Measurements from ENCODE around the gene CBR4.

The CBR4 gene

DNA sequence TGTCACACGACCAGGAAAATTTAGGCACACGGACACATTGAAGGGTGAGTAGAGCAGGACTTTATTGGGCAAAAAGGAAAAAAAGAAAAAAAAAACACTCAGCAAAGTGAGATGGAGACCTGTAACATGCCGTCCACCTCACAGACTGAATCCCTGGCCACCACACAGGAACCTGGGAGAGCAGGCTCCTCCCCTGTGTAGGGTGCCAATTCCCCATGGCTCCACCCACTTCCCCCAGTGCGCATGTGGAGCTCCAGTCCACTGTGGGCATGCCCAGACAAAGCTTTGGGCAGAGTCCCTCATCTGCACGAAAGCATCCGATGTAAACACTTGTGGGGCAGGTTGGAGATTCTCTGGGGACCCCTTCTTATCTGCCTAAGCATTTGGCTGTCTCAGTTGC is 23.6 kb upstream of the CBR4 start:
- no peak for DNase-seq (ENCODE audit: low spot score)

DNA sequence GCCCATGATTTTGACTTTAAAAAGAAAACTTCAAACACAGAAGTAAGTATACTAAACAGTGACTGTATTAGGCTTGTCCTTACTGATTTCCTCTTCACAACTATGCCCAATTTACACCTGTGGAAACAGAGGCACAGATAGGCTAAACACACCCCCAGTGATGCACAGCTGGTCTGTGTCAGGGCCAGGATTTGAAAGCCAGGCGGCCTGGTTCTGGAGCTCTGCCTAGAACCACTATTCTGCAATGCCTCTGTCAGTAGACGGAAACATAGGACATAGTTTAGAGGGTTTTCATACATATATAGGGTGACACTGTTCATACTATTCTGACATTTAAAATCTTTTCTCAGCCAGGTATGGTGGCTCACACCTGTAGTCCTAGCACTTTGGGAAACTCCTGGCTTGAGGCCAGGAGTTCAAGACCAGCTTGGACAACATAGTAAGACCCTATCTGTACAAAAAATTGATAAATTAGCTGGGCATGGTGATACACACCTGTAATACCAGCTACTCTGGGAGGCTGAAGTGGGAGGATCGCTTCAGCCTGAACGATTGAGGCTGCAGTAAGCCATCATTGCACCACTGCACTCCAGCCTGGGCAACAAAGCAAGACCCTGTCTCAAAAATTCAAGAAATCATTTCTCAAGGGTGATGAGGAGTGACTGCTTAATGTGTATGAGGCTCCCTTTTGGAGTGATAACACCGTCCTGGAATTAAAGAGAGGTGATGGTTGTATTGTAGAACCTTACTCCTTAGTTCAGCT is 23.0 kb upstream of the CBR4 start:
- no peak for DNase-seq (ENCODE audit: low spot score)

DNA sequence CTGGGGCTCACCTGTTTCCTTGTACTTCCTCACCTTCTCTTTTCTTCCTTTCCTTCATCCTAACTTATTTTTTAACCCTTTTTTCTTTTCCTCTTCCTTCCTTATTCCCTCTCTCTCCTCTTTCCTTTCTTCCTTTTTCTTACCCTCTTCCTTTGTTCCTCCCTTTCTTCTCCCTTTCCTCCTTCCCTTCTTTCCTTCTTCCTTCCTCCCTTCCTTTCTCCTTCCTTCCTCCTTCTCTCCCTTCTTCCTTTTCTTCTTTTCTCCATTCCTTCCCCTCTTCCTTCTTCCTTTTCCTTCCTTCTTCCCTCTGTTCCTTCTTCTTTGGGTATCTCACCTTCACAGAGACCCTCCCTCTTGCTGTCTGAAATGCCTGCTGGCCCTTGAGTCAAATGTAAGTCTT is 22.1 kb upstream of the CBR4 start:
- DNase-seq (ENCODE audit: low spot score), result no peak

DNA sequence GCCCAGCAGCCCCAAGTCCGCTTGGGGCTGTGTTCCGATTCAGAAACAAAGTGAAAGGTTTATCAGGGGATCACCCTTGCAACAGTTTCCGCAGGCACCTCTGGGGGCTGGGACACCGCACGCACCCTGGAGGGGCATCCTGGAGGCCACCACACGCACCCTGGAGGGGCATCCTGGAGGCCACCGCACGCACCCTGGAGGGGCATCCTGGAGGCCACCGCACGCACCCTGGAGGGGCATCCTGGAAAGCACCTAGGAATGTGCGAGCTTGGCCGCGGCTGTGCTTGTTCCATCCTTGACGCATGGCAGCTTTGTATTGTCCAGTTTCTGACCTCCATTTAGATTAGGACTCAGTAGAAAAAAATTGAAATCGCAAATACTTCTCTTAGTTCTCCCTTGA is 21.3 kb upstream of the CBR4 start:
- no peak for DNase-seq (ENCODE audit: low spot score)

DNA sequence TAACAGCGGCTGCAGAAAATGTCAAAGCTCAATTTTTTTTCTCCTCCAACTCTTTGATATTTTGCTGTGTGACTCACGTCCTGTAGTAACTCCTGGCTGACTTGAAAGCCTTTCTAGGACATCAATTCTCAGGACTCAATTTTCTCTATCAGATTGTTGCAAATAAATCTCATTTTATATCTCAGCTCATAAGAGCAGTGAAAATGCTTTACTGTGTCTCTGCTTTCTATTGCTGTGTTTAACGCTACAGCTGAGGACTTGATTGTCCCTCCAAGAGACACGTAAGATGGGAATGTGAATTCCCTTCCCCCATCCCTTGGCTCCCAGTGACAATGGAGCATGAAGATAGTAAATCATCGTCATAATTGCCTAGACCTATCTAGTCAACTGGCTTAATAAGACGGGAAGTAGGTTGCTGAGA is 20.5 kb upstream of the CBR4 start:
- DNase-seq (ENCODE audit: low spot score), result no peak

DNA sequence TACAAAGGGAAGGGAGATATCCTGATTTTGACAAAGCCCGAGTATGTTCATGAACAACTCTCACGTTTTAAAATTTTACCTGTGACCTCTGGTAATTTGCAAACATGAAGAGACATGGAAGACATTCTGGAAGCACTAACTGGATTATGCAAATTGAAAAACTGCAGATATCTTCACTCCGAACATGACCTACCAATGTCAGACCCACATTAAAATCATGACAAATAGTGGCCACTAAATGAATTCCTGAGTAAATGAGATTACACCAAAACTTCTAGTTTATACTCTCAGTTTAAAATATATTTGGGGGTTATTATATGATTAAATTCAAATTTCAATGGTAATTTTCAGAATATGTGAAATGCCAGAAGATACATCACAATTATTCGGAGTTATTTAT is 19.9 kb upstream of the CBR4 start:
- DNase-seq (ENCODE audit: low spot score), result no peak

DNA sequence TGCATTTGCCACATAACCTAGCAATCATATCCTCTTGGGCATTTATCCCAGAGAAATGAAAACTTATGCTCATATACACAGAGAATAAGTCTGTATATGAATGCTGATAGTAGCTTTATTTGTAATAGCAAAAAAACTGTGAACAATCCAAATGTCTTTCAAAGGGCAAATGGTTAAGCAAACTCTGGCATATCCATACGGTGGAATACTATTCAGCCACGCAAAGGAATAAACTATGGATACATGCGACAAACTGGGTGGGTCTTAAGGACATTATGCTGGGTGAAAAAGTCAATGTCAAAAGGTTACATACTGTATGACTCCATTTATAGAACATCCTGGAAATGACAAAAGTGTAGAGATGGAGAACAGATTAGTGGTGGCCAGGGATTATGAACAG is 17.6 kb upstream of the CBR4 start:
- no peak for DNase-seq (ENCODE audit: low spot score)

DNA sequence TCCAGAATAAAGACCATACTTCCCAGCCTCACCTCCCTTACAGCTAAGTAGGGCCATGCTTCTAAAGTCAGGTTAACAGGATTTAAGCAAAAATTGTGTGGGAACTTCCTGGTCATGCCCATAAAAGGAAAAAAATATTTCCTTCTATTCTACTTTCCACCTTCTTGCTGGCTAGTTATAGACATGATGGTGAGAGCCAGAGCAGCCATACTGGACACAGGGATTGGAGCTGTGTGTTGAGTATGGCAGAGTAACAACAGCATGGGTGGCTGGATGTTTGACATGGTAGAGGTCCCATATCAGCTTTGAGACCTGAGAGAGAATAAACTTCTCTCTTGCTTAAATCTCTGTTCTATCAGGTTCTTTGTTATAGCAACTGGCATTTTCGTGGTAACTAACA is 15.1 kb upstream of the CBR4 start:
- DNase-seq (ENCODE audit: low spot score), result no peak

DNA sequence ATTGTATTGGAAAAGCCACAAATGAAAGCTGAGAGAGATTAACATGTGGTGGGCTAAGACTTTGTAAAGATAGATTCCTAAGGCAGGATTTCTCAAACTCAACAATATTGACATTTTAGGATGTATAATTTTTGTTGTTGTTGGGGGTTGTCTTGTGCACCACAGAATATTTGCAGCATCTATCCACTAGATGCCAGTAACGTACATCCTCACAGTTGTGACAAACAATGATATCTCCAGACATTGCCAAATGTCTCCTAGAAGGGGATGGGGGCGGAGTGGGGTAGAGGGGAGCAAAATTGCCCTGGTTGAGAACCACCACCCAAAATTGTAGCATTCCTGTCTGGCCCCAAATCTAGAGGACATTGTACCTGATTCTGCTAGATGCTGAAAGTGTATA is 14.7 kb upstream of the CBR4 start:
- DNase-seq (ENCODE audit: low spot score), result peak; percentile 76

DNA sequence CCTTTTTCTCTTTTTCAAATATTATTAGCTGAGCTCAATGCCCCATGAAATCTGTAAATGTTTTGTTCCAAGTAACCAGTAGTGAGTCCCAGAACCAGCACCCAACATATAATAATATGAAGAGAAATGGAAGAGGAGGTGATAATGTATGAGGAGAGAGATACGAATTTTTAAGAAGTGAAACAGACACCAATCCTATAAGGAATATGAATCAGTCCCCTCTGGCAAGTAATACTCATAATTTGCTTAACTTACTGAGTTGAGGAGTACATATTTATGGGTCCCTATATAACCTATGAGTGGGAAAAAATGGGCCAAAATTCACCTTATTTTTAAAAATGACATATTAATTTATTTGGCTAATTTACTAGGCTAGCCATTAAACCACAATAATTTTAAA is 8.4 kb upstream of the CBR4 start:
- DNase-seq (ENCODE audit: low spot score), result no peak

DNA sequence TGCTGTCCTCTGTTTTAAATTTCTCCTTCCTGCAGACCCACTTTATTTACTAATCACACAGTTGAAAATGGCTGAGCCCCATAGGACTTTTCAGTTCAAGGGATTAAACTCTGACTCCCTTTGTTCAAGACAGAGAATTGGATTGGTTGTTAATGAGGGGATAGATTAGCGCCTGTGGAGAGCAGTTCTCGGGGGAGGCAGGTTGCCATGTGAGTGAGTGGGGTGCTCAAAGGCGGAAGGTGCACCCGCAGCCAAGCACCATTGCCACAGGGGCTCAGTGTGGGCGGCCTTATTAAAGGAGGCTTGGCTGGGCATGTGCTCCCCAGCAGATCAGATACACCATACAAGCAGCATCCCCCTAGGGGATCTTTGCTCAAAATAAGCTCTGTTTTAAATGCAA is 7.9 kb upstream of the CBR4 start:
- DNase-seq (ENCODE audit: low spot score), result no peak

DNA sequence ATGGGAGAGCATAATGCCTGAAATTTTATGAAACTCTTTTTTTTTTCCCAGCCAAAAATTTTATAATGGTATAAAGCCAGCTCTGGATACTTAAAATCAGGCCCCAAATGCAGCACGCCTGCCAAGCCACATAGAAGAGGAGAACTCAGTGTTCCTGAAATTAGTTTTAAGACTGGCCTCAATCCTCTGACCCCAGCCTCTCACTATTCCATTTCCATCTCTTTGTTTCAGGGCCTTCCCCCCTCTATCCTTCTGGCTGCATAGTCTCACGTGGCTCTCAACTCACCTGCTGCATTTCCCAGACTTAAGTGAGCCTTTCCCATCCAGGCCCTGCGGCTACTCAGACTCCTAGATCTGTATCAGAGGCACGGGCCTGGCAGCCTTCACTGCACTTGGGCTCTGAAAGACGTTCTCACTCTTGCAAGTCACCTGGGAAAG is 5.2 kb upstream of the CBR4 start:
- DNase-seq (ENCODE audit: low spot score), result no peak

DNA sequence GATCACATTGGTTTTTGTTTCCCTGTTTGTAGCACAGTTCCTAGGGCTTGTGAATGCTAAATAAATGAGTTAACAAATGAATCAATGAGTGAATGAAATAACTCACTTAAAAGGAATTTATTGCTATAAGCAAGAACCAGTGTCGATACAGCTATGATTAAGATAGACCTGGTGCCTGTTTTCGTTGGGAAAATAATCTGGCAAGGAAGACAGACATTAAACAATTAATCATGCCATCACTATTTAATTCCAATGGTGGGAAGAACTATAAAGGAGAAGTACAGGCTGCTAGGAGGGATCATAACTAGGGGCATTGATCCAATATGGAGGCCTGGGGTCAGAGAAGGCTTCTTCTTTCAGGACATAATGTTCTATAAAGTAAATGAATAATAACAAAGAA is 4.5 kb upstream of the CBR4 start:
- no peak for DNase-seq (ENCODE audit: low spot score)

DNA sequence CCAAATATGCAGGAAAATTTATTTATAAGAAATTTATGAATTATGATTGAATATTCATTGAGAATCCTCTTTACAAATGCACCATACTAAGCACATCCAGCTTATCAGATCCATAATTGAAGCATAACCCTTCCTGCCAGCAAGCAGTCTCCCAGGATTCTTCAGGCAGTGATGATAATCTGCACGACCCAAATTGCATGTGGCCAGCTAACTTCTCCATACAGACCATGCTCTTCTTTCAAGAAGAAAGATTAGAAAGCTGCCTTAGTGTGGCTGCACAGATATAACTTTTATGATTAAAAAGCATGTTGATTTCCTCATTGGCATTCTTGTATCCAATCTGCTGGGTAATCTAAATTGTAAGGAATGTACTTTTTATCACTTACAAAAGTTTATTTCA is 3.3 kb upstream of the CBR4 start:
- DNase-seq (ENCODE audit: low spot score), result no peak

DNA sequence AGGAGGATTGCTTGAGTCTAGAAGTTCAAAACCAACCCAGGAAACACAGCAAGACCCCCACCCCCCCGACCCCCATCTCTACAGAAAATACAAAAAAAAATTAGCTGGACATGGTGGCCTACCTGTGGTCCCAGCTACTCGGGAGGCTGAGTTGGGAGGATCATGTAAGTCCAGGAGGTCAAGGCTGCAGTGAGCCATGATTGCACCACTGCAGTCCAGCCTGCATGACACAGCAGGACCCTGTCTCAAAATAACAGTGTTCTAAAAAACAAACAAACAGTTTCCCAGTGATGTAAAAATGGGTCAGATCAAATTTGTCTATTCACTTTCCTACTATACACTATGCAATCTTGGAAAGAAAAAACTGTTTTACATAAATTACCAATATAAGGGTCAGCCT is 2.0 kb upstream of the CBR4 start:
- no peak for DNase-seq (ENCODE audit: low spot score)

DNA sequence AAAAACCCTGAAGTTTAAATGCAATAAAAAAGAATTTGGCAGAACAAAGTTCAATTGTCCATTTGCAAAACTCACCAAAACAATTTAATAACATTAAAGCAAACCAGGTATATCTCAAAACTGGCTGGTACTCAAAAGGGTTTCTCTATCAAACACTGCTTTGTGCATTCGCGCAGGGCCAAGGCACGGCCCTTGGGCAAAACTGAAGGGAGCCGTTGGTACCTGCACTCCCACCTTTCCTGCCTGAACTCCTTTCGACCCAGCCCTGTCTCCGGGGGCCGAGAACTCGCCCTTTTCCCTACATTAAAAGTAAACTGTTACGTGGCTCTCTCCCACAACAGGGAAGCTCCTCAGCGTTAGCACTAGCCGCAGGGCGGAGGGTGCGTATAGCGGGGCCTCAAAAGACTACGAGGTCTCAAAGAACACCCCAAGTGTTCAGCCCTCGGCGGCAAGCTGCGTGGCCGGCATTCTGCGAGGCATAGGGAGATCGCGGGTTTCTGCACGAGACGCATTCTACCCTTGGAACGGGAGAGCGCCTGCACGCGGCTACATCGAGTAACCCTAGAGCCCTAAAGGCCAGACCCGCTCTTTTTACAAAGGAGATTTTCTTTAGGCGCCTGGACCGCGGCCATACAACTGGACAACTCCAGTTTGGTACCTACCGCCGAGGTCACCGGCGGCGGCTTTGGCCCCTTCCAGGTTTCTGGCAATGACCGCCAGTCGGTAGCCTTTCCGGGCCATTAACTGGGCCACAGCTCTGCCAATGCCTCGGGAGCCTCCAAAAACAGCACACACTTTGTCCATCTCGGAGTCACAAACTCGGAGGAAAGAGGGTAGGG is 550 bp downstream of the CBR4 start:
- DNase-seq (ENCODE audit: low spot score), result peak; percentile 67

DNA sequence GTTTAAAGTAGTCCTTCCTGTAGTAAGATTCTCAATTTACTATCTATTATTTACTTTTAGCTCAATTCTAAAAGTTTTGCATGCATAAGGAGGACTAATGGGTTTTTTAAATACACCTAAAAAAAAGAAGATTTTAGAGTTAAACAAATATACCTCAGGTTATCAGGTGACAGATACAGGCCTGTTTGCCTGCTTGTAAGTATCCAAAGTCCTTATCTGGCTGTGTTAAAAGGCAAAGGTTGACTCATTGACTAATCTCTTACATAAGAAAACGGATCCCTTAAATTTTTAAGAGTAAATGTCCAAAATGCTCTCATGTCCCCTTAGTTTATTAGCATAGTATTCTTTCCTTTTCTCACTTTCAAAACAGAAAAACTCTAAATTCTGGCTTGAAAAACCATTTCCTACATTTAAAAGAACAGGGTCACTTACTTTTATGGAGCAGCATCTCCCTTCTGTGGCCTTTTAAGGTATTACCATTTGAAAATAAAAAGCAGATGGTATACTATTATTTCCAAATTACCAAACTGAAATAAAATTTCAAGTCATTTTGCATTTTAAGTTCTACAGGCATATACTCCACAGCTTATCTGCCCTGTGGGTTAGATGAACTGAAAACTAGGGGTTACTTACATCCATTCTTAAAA is 4.5 kb downstream of the CBR4 start:
- no peak for DNase-seq (ENCODE audit: low spot score)

DNA sequence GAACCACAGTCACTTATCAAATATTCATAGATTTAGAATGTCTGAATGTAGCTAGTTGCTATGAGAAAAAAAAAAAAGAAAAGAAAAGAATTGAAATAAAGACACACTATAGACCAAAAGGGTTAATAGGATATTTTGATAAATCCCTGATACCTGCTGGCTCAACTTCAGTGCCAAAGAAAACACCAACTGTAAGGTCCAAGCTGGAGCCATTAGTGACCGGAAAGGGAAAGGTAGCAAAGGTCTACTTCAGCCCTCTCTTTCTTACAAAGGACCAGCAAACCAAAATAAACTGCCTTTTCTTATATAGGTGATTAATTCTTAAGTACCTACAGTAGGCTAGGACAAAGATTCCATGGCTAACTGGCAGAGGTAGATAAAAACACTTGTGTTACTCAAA is 9.7 kb downstream of the CBR4 start:
- DNase-seq (ENCODE audit: low spot score), result no peak

DNA sequence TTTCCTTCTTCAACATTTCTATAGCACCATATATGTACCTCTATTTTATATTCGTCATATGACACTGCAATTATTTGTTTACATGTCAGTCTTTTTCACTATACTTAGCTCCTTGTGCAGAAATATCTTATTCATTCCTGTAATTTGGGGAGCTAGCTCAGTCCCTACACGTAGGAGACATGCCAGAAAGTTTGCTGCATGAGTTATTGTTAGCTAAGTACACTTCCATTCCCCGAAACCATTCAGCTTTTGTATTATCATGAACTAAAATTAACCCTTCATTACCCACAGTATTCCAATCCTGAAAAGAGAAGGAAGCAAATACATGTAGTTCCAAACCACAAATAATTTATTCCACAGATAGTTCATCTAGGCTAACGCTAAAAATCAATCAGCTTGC is 10.2 kb downstream of the CBR4 start:
- no peak for DNase-seq (ENCODE audit: low spot score)

DNA sequence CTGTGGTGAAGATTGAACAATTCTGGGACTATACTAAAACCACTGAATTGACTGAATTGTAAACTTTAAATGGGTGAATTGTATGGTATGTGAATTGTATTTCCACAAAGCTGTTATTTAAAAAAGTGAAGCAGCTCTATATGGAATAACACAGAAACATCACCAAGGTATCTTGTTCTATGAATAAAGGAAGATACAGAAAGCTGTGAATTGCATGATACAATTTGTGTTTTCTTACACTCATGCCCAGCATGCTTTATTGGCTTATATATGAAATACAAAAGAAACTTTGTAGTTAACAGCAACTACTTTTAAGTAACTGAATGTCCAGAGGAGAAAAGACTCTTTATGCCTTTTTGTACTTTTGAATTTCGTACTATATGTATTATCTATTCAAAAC is 11.5 kb downstream of the CBR4 start:
- no peak for DNase-seq (ENCODE audit: low spot score)

DNA sequence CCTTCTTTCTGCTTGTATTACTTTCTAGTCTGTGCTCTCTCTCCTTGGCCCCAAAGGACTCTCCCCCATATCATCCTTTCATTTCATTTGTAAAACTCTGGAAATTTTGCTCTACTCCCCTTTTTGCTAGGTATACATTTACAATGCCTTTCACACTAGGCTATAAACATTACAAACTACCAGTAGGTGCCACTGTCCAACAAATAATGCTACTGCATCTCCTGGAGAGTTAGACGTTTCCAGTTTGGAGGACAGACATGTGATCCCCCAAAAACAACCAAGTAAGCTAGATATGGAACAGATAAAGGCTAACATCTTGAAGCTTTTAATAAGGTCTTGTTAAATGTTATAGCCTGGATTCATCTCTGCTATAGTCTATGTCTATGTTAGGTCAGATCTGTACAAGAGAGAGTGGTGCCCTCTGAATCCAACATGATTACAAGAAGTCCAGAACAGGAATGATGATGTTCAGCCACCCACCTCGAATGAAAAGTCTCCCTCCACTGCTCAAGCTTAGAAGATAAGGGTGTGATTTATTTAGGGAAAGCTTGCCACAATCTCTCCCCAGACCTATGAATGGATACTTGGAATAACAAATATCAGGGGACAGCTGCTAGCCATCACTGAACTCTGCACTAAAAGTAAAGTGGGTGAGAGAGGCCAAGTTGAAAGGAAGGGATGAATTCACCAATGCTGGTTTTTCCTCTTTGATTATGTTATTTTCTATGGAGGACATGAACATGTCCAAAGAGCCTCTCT is 14.3 kb downstream of the CBR4 start:
- no peak for DNase-seq (ENCODE audit: low spot score)

DNA sequence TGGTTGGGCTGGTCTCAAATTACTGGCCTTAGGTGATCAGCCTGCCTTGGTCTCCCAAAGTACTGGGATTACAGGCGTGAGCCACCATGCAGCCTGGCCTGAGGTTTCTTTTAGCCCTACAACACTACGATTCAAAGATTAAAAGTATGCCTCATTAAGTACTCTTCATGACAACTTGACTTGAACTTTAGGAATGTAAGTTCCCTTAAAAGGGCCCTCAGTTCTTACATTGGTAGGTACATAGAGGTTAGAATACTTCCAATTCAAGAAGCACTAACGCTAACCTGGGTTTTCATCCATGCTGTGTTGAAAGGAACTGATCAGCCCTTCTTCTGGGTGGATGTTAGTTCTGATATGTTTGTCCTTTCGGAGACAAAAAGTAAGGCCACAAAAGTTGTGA is 15.1 kb downstream of the CBR4 start:
- no peak for DNase-seq (ENCODE audit: low spot score)
